ENCODE data around the gene FAM228B. TPM values are rescaled to one million over a fixed set of nuclear protein-coding genes. Genes with fewer than 3 reads are reported as not detected.

Gene FAM228B
- total RNA-seq, 1 donor from 2014 or later: 3.2 TPM

DNA sequence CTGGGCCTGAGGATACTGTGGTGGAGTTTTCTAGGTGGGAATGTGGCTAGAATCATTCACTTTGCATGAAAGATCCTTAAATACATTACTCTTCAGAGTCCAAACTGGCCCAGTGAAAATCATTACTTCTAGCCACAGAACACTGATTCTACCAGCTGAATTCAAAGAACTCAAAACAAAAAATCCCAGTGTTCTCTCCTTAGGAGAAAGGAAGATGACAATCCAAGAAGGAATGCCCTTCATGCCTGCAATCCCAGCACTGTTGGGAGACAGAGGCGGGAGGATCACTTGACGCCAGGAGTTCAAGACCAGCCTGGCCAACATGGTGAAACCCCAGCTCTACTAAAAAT, 86.8 kb downstream of the FAM228B start:
- DNase-seq (ENCODE audit: low read depth): no peak
- no peak for TF ChIP-seq CTCF (IDR thresholded peaks at IDR 0.05; ENCODE audit: insufficient read depth, low read length, severe bottlenecking)
- FAIRE-seq: no peak
- Histone ChIP-seq H3K36me3 (ENCODE audit: control insufficient read depth, insufficient read depth, low read length) (peaks cover 14% of the 10 kb centered on the region), H3K4me3 (ENCODE audit: low read depth, low read length) (no peak overlapping the region), H3K27me3 (ENCODE audit: control insufficient read depth, insufficient read depth, low read length) (no peaks in the 10 kb centered on the region)

GRCh38 chr2:24210723-24211122, 87.5 kb downstream of the FAM228B start:
- Histone ChIP-seq H3K36me3 (ENCODE audit: control insufficient read depth, insufficient read depth, low read length) (peaks cover 14% of the 10 kb centered on the region), H3K27me3 (ENCODE audit: control insufficient read depth, insufficient read depth, low read length) (no peaks in the 10 kb centered on the region), H3K4me3 (ENCODE audit: low read depth, low read length) (no peak overlapping the region)
- no peak for FAIRE-seq
- TF ChIP-seq CTCF (IDR thresholded peaks at IDR 0.05; ENCODE audit: insufficient read depth, low read length, severe bottlenecking): no peak
- DNase-seq (ENCODE audit: low read depth): no peak

DNA sequence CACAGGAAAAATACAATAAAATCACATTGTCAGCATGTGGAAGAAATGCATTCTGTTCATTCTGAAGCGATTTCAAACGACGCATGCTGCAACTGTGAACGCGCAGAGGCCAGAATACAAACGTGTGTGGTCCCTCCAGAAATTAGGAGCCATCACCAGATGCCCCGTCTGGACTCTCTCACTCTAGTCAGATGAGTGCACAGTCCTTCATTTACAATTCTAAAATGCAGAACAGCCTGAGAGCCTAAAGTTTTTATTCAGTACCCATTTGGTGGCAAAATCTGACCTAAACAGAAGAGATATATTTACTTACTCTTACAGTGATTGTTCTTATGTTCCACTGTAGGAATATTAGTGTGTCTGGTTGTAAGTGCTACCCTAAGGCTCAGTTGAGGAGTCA, 88.1 kb downstream of the FAM228B start:
- Histone ChIP-seq H3K36me3 (ENCODE audit: control insufficient read depth, insufficient read depth, low read length) (peaks cover 14% of the 10 kb centered on the region), H3K27me3 (ENCODE audit: control insufficient read depth, insufficient read depth, low read length) (no peaks in the 10 kb centered on the region), H3K4me3 (ENCODE audit: low read depth, low read length) (no peak overlapping the region)
- DNase-seq (ENCODE audit: low read depth): no peak
- no peak for FAIRE-seq
- no peak for TF ChIP-seq CTCF (IDR thresholded peaks at IDR 0.05; ENCODE audit: insufficient read depth, low read length, severe bottlenecking)

GRCh38 chr2:24214880-24215279, 91.6 kb downstream of the FAM228B start:
- no peak for TF ChIP-seq CTCF (IDR thresholded peaks at IDR 0.05; ENCODE audit: insufficient read depth, low read length, severe bottlenecking)
- no peak for FAIRE-seq
- no peak overlapping the region for H3K4me3 ChIP-seq (ENCODE audit: low read depth, low read length)
- peaks cover 3% of the 10 kb centered on the region for H3K36me3 ChIP-seq (ENCODE audit: control insufficient read depth, insufficient read depth, low read length)
- DNase-seq (ENCODE audit: low read depth): no peak
- H3K27me3 ChIP-seq (ENCODE audit: control insufficient read depth, insufficient read depth, low read length): no peaks in the 10 kb centered on the region

Other genes starting within 250 kb of the FAM228B start
- 8.7 and 11.8 TPM in 2 replicates for gene ATAD2B, start 196.3 kb upstream of the FAM228B start, total RNA-seq
- gene UBXN2A, start 183.0 kb upstream of the FAM228B start, total RNA-seq: 10.5 and 11.6 TPM in 2 replicates
- under 0.01 TPM in 1 of 2 replicates, not detected in the other for gene MFSD2B, start 113.4 kb upstream of the FAM228B start, total RNA-seq
- gene WDCP, start 76.1 kb upstream of the FAM228B start, total RNA-seq: 4.1 and 7.1 TPM in 2 replicates
- gene FKBP1B, start 73.7 kb upstream of the FAM228B start, total RNA-seq: 16.5 and 30.0 TPM in 2 replicates
- gene SF3B6, start 47.1 kb upstream of the FAM228B start, total RNA-seq: 202 and 223 TPM in 2 replicates
- 34.5 and 65.0 TPM in 2 replicates for gene TP53I3, start 38.6 kb upstream of the FAM228B start, total RNA-seq
- under 0.01 and 0.38 TPM in 2 replicates for gene PFN4, start 135 bp upstream of the FAM228B start, total RNA-seq
- gene FAM228A, start 51.6 kb downstream of the FAM228B start, total RNA-seq: 0.13 TPM in 1 of 2 replicates, not detected in the other
- gene ITSN2, start 237.1 kb downstream of the FAM228B start, total RNA-seq: 26.3 and 32.4 TPM in 2 replicates